Measurements from ENCODE around the gene PDE4D. TPM values are rescaled to one million over a fixed set of nuclear protein-coding genes. Genes with fewer than 3 reads are reported as not detected.

Gene PDE4D
- total RNA-seq, 1 experiment from 2014 or later = 3.3 TPM

- TF ChIP-seq ZNF423 (CRISPR knock-in tag; IDR thresholded peaks at IDR 0.05) (no peak), ZBTB21 (CRISPR knock-in tag; IDR thresholded peaks at IDR 0.05; ENCODE audit: borderline replicate concordance) (no peak), HMGXB4 (CRISPR knock-in tag; IDR thresholded peaks at IDR 0.05) (no peak), GABPB1 (CRISPR knock-in tag; IDR thresholded peaks at IDR 0.05) (no peak), MYBL2 (CRISPR knock-in tag; IDR thresholded peaks at IDR 0.05) (no peak), IRF2 (CRISPR knock-in tag; IDR thresholded peaks at IDR 0.05; ENCODE audit: borderline replicate concordance, low read depth) (no peak), NR1H2 (CRISPR knock-in tag; IDR thresholded peaks at IDR 0.05) (no peak), CREM (CRISPR knock-in tag; IDR thresholded peaks at IDR 0.05) (no peak), SMAD3 (CRISPR knock-in tag; IDR thresholded peaks at IDR 0.05; ENCODE audit: borderline replicate concordance) (no peak), PREB (CRISPR knock-in tag; IDR thresholded peaks at IDR 0.05; ENCODE audit: borderline replicate concordance) (no peak), ATF1 (CRISPR knock-in tag; IDR thresholded peaks at IDR 0.05) (no peak), NFE2L1 (CRISPR knock-in tag; IDR thresholded peaks at IDR 0.05) (no peak)
- TF ChIP-seq, protein P1, sequence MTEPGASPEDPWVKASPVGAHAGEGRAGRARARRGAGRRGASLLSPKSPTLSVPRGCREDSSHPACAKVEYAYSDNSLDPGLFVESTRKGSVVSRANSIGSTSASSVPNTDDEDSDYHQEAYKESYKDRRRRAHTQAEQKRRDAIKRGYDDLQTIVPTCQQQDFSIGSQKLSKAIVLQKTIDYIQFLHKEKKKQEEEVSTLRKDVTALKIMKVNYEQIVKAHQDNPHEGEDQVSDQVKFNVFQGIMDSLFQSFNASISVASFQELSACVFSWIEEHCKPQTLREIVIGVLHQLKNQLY (CRISPR knock-in tag; IDR thresholded peaks at IDR 0.05) = no peak
- Mint-ChIP-seq H3K36me3 (no peaks in the 10 kb centered on the region), H3K9me3 (peaks cover 20% of the 10 kb centered on the region), H3K4me1 (peaks cover 24% of the 10 kb centered on the region), H3K27ac (no peak overlapping the region), H3K27me3 (ENCODE audit: low read depth) (no peaks in the 10 kb centered on the region), H3K4me3 (no peak overlapping the region)
- ATAC-seq = no peak
- no peak for DNase-seq (ENCODE audit: low spot score)
- POLR2A ChIA-PET = no interaction called here
- CTCF ChIA-PET = no interaction called here
These were observed 272.9 kb downstream of the PDE4D start for GRCh38 chr5:59620535-59621212.

DNA sequence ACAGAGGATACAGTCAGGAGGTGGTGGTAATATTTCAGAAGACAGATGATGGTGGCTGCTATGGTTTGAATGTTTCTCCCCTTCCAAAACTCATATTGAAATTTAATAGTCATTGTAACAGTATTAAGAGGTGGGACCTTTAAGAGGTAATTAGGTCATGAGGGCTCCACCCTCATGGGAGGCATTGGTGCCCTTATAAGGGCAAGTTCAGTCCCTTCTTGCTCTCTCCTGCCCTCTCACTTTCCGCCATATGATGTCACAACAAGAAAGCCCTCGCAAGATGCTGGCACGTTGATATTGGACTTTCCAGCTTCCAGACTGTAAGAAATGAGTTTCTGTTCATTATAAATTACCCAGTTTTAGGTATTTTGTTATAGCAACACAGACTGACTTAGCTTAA lies 274.9 kb downstream of the PDE4D start:
- TF ChIP-seq CREB1 (CRISPR knock-in tag; IDR thresholded peaks at IDR 0.05) (no peak), USF1 (CRISPR knock-in tag; IDR thresholded peaks at IDR 0.05) (no peak), TEAD4 (CRISPR knock-in tag; IDR thresholded peaks at IDR 0.05) (no peak), NFATC4 (CRISPR knock-in tag; IDR thresholded peaks at IDR 0.05) (no peak), GABPB1 (CRISPR knock-in tag; IDR thresholded peaks at IDR 0.05) (no peak), ZNF317 (CRISPR knock-in tag; IDR thresholded peaks at IDR 0.05; ENCODE audit: borderline replicate concordance, low read depth) (no peak), ZNF121 (CRISPR knock-in tag; IDR thresholded peaks at IDR 0.05) (no peak)
- ChIA-PET POLR2A (no interaction called here), CTCF (no interaction called here)
- Mint-ChIP-seq H3K27me3 (ENCODE audit: low read depth) (no peaks in the 10 kb centered on the region), H3K4me1 (peaks cover 30% of the 10 kb centered on the region), H3K4me3 (no peak overlapping the region), H3K27ac (no peak overlapping the region), H3K36me3 (no peaks in the 10 kb centered on the region), H3K9me3 (peaks cover 15% of the 10 kb centered on the region)
- DNase-seq (ENCODE audit: low spot score) = no peak
- peak; percentile 51 for ATAC-seq

DNA sequence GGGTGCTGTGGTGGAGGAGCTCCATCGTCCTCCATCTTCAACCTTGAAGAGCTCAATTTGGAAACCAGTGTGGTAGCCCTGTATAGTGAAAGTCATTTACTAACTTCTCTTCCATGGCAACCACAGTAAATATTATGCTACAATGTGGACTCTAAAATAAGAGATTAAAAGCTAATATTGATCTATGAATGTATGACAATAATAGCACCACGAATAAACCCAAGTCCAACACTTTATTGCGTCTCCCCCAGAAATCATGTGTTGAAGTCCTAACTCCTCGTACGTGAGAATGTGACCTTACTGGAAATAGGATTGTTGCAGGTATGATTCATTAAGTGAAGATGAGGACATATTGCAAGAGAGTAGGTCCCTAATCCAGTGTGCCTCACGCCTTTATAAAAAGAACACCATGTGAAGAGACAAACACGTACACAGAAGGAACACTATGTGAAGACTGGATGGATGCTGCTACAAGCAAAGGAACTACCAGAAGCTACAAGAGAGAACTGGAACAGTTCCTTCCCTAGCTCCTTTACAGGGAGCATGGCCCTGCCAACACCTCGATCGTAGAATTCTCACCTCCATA lies 276.2 kb downstream of the PDE4D start:
- peaks cover 15% of the 10 kb centered on the region for H3K9me3 Mint-ChIP-seq
- no peaks in the 10 kb centered on the region for H3K27me3 Mint-ChIP-seq (ENCODE audit: low read depth)
- ChIA-PET POLR2A (no interaction called here), CTCF (interaction anchor here (0.9 kb wide), 1 partner anchor 30 kb away, joined by 4 read pairs; no protein-coding TSS in a partner anchor)
- H3K4me1 Mint-ChIP-seq = peaks cover 30% of the 10 kb centered on the region
- no peaks in the 10 kb centered on the region for H3K36me3 Mint-ChIP-seq
- no peak for ATAC-seq
- H3K27ac Mint-ChIP-seq = no peak overlapping the region
- DNase-seq (ENCODE audit: low spot score) = no peak
- no peak overlapping the region for H3K4me3 Mint-ChIP-seq
- TF ChIP-seq, protein P2, sequence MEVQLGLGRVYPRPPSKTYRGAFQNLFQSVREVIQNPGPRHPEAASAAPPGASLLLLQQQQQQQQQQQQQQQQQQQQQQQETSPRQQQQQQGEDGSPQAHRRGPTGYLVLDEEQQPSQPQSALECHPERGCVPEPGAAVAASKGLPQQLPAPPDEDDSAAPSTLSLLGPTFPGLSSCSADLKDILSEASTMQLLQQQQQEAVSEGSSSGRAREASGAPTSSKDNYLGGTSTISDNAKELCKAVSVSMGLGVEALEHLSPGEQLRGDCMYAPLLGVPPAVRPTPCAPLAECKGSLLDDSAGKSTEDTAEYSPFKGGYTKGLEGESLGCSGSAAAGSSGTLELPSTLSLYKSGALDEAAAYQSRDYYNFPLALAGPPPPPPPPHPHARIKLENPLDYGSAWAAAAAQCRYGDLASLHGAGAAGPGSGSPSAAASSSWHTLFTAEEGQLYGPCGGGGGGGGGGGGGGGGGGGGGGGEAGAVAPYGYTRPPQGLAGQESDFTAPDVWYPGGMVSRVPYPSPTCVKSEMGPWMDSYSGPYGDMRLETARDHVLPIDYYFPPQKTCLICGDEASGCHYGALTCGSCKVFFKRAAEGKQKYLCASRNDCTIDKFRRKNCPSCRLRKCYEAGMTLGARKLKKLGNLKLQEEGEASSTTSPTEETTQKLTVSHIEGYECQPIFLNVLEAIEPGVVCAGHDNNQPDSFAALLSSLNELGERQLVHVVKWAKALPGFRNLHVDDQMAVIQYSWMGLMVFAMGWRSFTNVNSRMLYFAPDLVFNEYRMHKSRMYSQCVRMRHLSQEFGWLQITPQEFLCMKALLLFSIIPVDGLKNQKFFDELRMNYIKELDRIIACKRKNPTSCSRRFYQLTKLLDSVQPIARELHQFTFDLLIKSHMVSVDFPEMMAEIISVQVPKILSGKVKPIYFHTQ (CRISPR knock-in tag; IDR thresholded peaks at IDR 0.05) = no peak
- TF ChIP-seq NFYB (CRISPR knock-in tag; conservative IDR thresholded peaks at IDR 0.05; ENCODE audit: low read depth) (no peak), USF2 (CRISPR knock-in tag; IDR thresholded peaks at IDR 0.05) (no peak)
